IPS-18a (cell line): ENCODE results near the gene ZC2HC1B.
"Not testable (repeated sequence)": the region's sequence is repeated elsewhere in the genome, so short reads cannot be mapped to it uniquely, and the experiment has no call there.

Experiments
- H3K27ac ChIP-seq: one replicate; pipeline ENCODE4 v1.5.1; 2013; ENCODE audit warnings: low read length
- H3K27me3 ChIP-seq: one replicate; pipeline ENCODE4 v1.6.1; 2013; ENCODE audit warnings: mild to moderate bottlenecking, low read length; ENCODE audit not compliant: control insufficient read depth, insufficient read depth
- H3K36me3 ChIP-seq: one replicate; pipeline ENCODE4 v1.6.1; 2013; ENCODE audit warnings: low read depth, low read length; ENCODE audit not compliant: control insufficient read depth
- H3K4me1 ChIP-seq: one replicate; pipeline ENCODE4 v1.6.1; 2013; ENCODE audit warnings: low read depth, low read length; ENCODE audit not compliant: control insufficient read depth
- H3K4me3 ChIP-seq: one replicate; pipeline ENCODE4 v1.5.1; 2013; ENCODE audit warnings: low read length
- H3K9ac ChIP-seq: one replicate; pipeline ENCODE4 v1.6.1; 2013; ENCODE audit warnings: mild to moderate bottlenecking, low read length, moderate library complexity
- H3K9me3 ChIP-seq: one replicate; pipeline ENCODE4 v1.6.1; 2013; ENCODE audit warnings: low read depth, low read length; ENCODE audit not compliant: control insufficient read depth

Gene ZC2HC1B

DNA sequence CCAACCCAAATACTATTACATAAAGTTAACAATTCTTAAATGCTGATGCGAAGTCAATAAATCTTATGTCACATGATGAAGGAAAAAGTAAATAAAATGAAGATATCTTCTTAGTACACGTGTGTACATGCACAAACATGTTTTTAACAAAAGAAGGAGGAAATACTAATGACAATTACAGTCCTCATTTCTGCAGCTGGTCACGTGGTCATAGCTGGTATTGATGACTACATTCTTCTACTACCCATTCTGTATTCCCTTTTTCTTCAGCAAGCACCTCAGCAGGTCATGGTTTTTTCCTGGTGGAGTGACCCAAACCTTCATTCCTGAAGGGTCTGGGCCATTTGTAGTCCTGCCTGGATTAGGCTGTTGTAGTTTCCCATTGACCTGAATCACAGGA lies 4.5 kb downstream of the ZC2HC1B start:
- not testable (repeated sequence) for H3K27ac ChIP-seq, H3K27me3 ChIP-seq, H3K36me3 ChIP-seq, H3K4me1 ChIP-seq, H3K9me3 ChIP-seq, H3K9ac ChIP-seq, H3K4me3 ChIP-seq

- H3K9me3 ChIP-seq, H3K27me3 ChIP-seq, H3K27ac ChIP-seq, H3K36me3 ChIP-seq, H3K4me1 ChIP-seq, H3K4me3 ChIP-seq, H3K9ac ChIP-seq: not testable (repeated sequence)
These were observed 7.0 kb downstream of the ZC2HC1B start for GRCh38 chr6:143871202-143871730.

DNA sequence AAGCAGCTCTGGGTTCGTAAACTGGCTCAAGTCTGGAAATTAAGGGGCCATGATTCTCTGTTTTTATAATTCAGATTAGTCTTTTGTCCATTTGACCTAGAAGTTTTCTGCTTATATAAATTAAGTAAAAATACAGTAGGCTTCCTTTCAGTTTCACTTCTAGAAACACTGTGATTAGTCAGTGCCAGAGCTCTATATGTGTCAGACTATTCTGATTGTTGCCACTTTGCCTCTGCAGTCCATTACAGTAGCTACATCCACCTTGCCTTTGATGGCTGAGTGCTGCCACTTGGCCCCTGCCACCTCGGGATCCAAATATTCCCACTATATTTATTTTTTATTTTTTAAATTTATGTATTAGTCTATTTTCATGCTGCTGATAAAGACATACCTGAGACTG lies 7.9 kb downstream of the ZC2HC1B start:
- no peaks in the 10 kb centered on the region for H3K36me3 ChIP-seq
- no peaks in the 10 kb centered on the region for H3K27me3 ChIP-seq
- no peaks in the 10 kb centered on the region for H3K4me1 ChIP-seq
- H3K9me3 ChIP-seq = no peaks in the 10 kb centered on the region
- no peak overlapping the region for H3K9ac ChIP-seq
- H3K27ac ChIP-seq = no peak overlapping the region
- H3K4me3 ChIP-seq = no peak overlapping the region

GRCh38 chr6:143873600-143873999 lies 9.3 kb downstream of the ZC2HC1B start:
- not testable (repeated sequence) for H3K4me3 ChIP-seq, H3K27ac ChIP-seq, H3K36me3 ChIP-seq, H3K9me3 ChIP-seq, H3K4me1 ChIP-seq, H3K27me3 ChIP-seq, H3K9ac ChIP-seq

- not testable (repeated sequence) for H3K4me3 ChIP-seq, H3K9me3 ChIP-seq, H3K27ac ChIP-seq, H3K9ac ChIP-seq, H3K27me3 ChIP-seq, H3K4me1 ChIP-seq, H3K36me3 ChIP-seq
These were observed 10.2 kb downstream of the ZC2HC1B start for GRCh38 chr6:143874503-143874902.

GRCh38 chr6:143877584-143878271 lies 13.5 kb downstream of the ZC2HC1B start:
- no peaks in the 10 kb centered on the region for H3K36me3 ChIP-seq
- no peaks in the 10 kb centered on the region for H3K9me3 ChIP-seq
- H3K27me3 ChIP-seq = no peaks in the 10 kb centered on the region
- H3K27ac ChIP-seq = no peak overlapping the region
- no peak overlapping the region for H3K4me3 ChIP-seq
- no peaks in the 10 kb centered on the region for H3K4me1 ChIP-seq
- H3K9ac ChIP-seq = no peak overlapping the region

DNA sequence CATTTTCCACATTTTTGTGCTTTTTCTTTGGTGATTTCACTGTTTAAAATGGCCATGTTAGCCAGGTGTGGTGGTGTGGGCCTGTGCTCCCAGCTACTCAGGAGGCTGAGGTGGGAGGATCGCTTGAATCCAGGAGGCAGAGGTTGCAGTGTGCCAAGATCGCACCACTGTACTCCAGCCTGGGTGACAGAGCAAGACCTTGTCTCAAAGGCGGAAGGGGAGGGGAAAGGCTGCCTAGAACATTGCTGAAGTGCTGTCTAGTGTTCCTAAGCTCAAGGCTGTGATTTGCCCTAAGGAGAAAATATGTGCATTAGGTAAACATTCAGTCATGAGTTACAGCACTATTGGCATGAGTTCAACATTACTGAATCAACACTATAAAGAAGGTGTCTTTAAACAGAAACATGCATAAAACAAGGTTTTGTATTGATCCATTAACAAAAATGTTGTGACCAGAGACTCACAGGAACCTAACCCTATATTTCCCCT lies 14.0 kb downstream of the ZC2HC1B start:
- H3K9ac ChIP-seq = no peak overlapping the region
- no peaks in the 10 kb centered on the region for H3K27me3 ChIP-seq
- no peak overlapping the region for H3K27ac ChIP-seq
- H3K4me1 ChIP-seq = no peaks in the 10 kb centered on the region
- no peak overlapping the region for H3K4me3 ChIP-seq
- H3K36me3 ChIP-seq = no peaks in the 10 kb centered on the region
- no peaks in the 10 kb centered on the region for H3K9me3 ChIP-seq

GRCh38 chr6:143880412-143880811 lies 16.1 kb downstream of the ZC2HC1B start:
- Histone ChIP-seq H3K36me3 (no peaks in the 10 kb centered on the region), H3K4me1 (no peaks in the 10 kb centered on the region), H3K27ac (no peak overlapping the region), H3K9ac (no peak overlapping the region), H3K27me3 (no peaks in the 10 kb centered on the region), H3K9me3 (no peaks in the 10 kb centered on the region), H3K4me3 (no peak overlapping the region)

GRCh38 chr6:143882401-143882930 lies 18.2 kb downstream of the ZC2HC1B start:
- Histone ChIP-seq H3K27ac (no peak overlapping the region), H3K9ac (no peak overlapping the region), H3K9me3 (no peaks in the 10 kb centered on the region)

DNA sequence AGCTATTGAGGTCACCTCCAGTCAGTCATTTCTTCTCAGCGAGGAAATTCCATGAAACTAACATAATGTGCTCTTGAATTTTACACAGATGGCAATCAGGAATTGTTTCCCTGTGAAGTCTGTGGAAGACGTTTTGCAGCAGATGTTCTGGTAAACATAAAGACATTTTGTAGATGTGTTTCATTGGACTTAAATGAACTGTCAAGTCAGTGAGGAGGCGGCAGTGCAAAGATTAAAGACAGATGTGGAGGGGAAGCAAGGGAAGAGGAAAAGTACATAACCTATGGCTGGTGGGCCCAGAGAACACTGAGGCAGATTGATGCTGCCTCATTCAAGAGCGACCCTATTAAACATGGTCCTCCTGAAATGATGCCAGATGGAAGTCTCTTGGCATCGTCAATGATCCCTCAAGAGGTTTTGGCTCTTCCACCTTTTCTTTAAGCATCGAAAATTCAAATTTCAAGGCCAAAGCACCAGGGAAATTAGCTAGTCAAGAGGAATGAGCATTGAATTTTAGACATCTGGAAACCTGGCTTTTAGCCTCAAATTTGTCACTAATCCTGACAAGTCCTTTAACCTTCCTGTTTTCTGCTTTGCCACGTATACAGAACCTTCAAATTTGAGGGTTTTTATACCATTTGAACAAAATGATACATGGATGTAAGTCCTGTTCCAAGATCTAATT lies 20.1 kb downstream of the ZC2HC1B start:
- no peak overlapping the region for H3K9ac ChIP-seq
- no peak overlapping the region for H3K27ac ChIP-seq
- no peaks in the 10 kb centered on the region for H3K27me3 ChIP-seq
- no peaks in the 10 kb centered on the region for H3K4me1 ChIP-seq
- H3K4me3 ChIP-seq = no peak overlapping the region
- H3K36me3 ChIP-seq = no peaks in the 10 kb centered on the region
- H3K9me3 ChIP-seq = no peaks in the 10 kb centered on the region

More at GRCh38 chr6:143882401-143882930, 18.2 kb downstream of the ZC2HC1B start:
- no peaks in the 10 kb centered on the region for H3K4me1 ChIP-seq
- no peaks in the 10 kb centered on the region for H3K27me3 ChIP-seq
- H3K36me3 ChIP-seq = no peaks in the 10 kb centered on the region
- no peak overlapping the region for H3K4me3 ChIP-seq

GRCh38 chr6:143885116-143885515 lies 20.8 kb downstream of the ZC2HC1B start:
- Histone ChIP-seq H3K27me3 (no peaks in the 10 kb centered on the region), H3K36me3 (no peaks in the 10 kb centered on the region), H3K27ac (no peak overlapping the region), H3K9ac (no peak overlapping the region), H3K4me1 (no peaks in the 10 kb centered on the region), H3K9me3 (no peaks in the 10 kb centered on the region), H3K4me3 (no peak overlapping the region)
